Spinal cord (tissue), 10 donors: Measurements from ENCODE around the gene SIGLEC5. TPM values are rescaled to one million over a fixed set of nuclear protein-coding genes. Genes with fewer than 3 reads are reported as not detected.

ENCODE experiments used
- DNase-seq, 6 donors: peaks; one replicate each; pipeline versions ENCODE4 v3.0.0 to v3.0.0-alpha.2; 2013 to 2015; ENCODE audit warnings: low spot score in 6 of 6, low read depth in 4 of 6
- H3K27ac ChIP-seq: one replicate; pipeline ENCODE4 v1.5.1; 2013; ENCODE audit warnings: low read depth, low read length, control low read depth
- H3K27me3 ChIP-seq: one replicate; pipeline ENCODE4 v1.6.1; 2013; ENCODE audit warnings: low read length; ENCODE audit not compliant: control insufficient read depth, insufficient read depth
- H3K36me3 ChIP-seq: one replicate; pipeline ENCODE4 v1.6.1; 2013; ENCODE audit warnings: low read length; ENCODE audit not compliant: control insufficient read depth, insufficient read depth
- H3K4me1 ChIP-seq: one replicate; pipeline ENCODE4 v1.6.1; 2013; ENCODE audit warnings: low read length; ENCODE audit not compliant: control insufficient read depth, insufficient read depth
- H3K4me3 ChIP-seq: one replicate; pipeline ENCODE4 v1.5.1; 2013; ENCODE audit warnings: low read depth, low read length, control low read depth
- H3K9me3 ChIP-seq: one replicate; pipeline ENCODE4 v1.6.1; 2013; ENCODE audit warnings: low read length; ENCODE audit not compliant: control insufficient read depth, insufficient read depth
- WGBS: methylation state at CpG from one replicate; pipeline ENCODE4 v1.1.5; 2013; ENCODE audit warnings: missing lambda C conversion rate; ENCODE audit not compliant: insufficient coverage; 5-methylcytosine and 5-hydroxymethylcytosine counted together
- polyA plus RNA-seq, 2 donors: library from polyadenylated mRNA; unstranded; fragments of 120-200 nt; gene quantifications; one replicate each; pipeline ENCODE4 v1.2.1, GENCODE V29; 2013; ENCODE audit not compliant: insufficient read length in 2 of 2
- total RNA-seq, 2 donors: library from RNA; depleted of rRNA in 1 of 2; stranded (reverse); fragments of 120-200 nt in 1 of 2; fragments of >200 nt in 1 of 2; gene quantifications; one replicate each; pipeline versions ENCODE4 v1.2.3 to v1.2.4, GENCODE V29; 2013 to 2014
- donor health status: healthy.

SIGLEC5 gene
- total and polyA plus RNA-seq, 4 donors = 0.22 to 1.6 (median 0.44) TPM; not detected in 1

GRCh38 chr19:51593138-51593890 lies 36.9 kb downstream of the SIGLEC5 start:
- H3K27ac ChIP-seq = peak overlapping the region; percentile 63
- peaks cover under 1% of the 10 kb centered on the region for H3K27me3 ChIP-seq
- H3K36me3 ChIP-seq = peaks cover 4% of the 10 kb centered on the region
- DNase-seq = peak in 1 of 6 donors; percentile 1
- H3K9me3 ChIP-seq = no peaks in the 10 kb centered on the region
- WGBS = 38% methylated on average over 7 of the region's 10 CpGs
- H3K4me3 ChIP-seq = peak overlapping the region; percentile 63
- H3K4me1 ChIP-seq = peaks cover 21% of the 10 kb centered on the region

DNA sequence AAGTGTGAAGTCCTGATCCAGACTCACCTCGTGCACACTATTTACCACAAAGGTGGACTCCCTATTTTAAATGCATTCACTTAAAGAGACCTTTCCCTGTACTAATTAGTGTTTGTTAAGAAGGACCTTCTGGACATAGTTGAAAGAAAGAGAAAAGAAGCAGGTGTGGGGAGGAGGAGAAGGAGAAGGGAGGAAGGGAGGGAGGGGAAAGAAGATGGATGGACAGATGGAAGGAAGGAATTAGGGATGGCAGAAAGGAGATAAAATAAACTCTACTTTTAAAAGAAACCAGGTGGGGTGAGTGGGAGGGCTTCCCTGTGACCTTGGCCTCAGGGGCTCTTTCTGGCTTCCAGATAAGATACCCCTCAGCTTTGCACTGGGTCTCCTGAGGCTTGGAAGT lies 37.7 kb downstream of the SIGLEC5 start:
- Histone ChIP-seq H3K27me3 (no peaks in the 10 kb centered on the region), H3K27ac (no peak overlapping the region), H3K36me3 (peaks cover 4% of the 10 kb centered on the region), H3K4me3 (no peak overlapping the region), H3K9me3 (no peaks in the 10 kb centered on the region), H3K4me1 (peaks cover 21% of the 10 kb centered on the region)
- whole genome bisulfite sequencing = no CpG with 5 or more reads among the region's 1 CpG
- DNase-seq = no peak

DNA sequence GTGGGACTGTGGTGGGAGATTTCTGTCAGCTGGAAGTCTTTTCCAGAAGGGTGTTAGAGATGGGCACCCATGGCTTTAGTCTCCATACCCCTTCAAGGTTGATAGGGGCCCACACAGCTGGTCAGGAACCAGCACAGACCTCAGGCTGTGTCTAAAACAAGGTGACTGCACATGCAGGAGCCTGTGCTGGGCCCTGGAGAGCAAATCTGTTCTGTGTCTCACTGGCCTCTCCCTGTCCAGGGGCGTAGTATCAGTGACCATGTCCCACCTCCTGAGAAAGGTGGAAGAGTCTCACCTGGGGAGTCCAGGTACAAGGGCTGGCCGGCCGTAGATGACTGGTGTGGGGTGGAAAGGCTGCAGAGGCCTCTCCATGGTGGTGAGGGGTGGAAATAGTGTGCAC lies 39.8 kb downstream of the SIGLEC5 start:
- DNase-seq = no peak
- Histone ChIP-seq H3K27me3 (no peaks in the 10 kb centered on the region), H3K36me3 (peaks cover 10% of the 10 kb centered on the region), H3K27ac (no peak overlapping the region), H3K4me3 (no peak overlapping the region), H3K4me1 (peaks cover 21% of the 10 kb centered on the region), H3K9me3 (no peaks in the 10 kb centered on the region)
- 100% methylated on average over 3 of the region's 3 CpGs for WGBS

DNA sequence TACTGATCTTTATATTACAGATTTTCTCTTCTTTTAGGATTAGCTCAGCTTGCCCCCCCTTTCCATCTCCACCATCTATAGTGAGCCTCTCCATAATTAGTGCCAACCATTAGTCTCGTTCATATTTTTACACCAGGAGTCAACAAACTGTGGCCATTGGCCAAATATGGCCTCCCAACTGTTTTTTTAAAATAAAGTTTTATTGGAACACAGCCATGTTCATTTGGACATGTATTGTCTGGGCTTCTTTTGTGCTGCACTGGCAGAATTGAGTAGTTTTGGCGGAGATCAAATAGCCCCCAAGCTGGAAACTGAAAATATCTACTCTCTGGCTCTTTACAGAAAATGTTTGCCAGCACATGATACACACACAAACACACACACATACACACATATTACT lies 40.7 kb downstream of the SIGLEC5 start:
- no peaks in the 10 kb centered on the region for H3K9me3 ChIP-seq
- peaks cover 10% of the 10 kb centered on the region for H3K36me3 ChIP-seq
- no peaks in the 10 kb centered on the region for H3K27me3 ChIP-seq
- peaks cover 15% of the 10 kb centered on the region for H3K4me1 ChIP-seq
- no peak overlapping the region for H3K27ac ChIP-seq
- DNase-seq = no peak
- WGBS = 40% methylated on average over 1 of the region's 2 CpGs
- H3K4me3 ChIP-seq = no peak overlapping the region

DNA sequence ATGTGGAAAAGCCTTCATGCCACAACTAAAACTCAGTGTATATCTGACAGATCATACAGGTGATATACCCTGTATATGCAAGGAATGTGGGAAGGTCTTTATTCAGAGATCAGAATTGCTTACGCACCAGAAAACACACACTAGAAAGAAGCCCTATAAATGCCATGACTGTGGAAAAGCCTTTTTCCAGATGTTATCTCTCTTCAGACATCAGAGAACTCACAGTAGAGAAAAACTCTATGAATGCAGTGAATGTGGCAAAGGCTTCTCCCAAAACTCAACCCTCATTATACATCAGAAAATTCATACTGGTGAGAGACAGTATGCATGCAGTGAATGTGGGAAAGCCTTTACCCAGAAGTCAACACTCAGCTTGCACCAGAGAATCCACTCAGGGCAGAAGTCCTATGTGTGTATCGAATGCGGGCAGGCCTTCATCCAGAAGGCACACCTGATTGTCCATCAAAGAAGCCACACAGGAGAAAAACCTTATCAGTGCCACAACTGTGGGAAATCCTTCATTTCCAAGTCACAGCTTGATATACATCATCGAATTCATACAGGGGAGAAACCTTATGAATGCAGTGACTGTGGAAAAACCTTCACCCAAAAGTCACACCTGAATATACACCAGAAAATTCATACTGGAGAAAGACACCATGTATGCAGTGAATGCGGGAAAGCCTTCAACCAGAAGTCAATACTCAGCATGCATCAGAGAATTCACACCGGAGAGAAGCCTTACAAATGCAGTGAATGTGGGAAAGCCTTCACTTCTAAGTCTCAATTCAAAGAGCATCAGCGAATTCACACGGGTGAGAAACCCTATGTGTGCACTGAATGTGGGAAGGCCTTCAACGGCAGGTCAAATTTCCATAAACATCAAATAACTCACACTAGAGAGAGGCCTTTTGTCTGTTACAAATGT lies 42.7 kb downstream of the SIGLEC5 start:
- Histone ChIP-seq H3K27me3 (no peaks in the 10 kb centered on the region), H3K36me3 (peaks cover 16% of the 10 kb centered on the region), H3K27ac (no peak overlapping the region), H3K9me3 (no peaks in the 10 kb centered on the region), H3K4me3 (no peak overlapping the region), H3K4me1 (no peaks in the 10 kb centered on the region)
- DNase-seq = no peak
- WGBS = 100% methylated on average over 1 of the region's 9 CpGs

- Histone ChIP-seq H3K27me3 (no peaks in the 10 kb centered on the region), H3K27ac (no peak overlapping the region), H3K4me1 (no peaks in the 10 kb centered on the region), H3K9me3 (no peaks in the 10 kb centered on the region), H3K36me3 (peaks cover 21% of the 10 kb centered on the region), H3K4me3 (no peak overlapping the region)
- WGBS = 96% methylated on average over 2 of the region's 4 CpGs
- no peak for DNase-seq
Observed at GRCh38 chr19:51586799-51587198, 43.4 kb downstream of the SIGLEC5 start.

DNA sequence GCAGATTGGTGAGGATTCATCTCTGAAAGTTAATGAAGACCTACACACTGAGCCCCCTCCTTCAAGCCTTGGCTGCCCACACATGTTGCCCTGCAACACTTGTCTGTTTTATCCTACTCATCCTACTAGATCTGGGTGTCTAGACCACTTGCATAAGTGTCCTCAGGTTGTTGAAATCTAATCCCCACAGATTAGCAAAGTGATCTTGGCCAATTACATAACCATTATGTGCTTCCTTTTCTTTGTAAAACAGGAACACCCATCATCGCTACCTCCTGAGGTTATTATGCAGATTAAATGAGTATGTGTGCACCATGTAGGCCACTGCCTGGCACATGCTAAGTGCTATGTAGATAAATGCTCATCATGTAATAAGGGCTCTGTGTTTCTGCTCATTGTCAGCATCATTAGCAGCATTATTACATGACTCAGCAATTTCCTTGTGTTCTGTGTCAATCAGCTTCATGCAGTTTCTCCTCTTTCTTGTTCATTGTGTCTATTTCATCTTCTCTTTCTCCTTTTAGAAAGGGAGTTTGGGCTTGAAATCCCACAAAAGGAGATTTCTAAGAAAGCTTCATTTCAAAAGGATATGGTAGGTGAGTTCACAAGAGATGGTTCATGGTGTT lies 44.0 kb downstream of the SIGLEC5 start:
- Histone ChIP-seq H3K36me3 (peaks cover 24% of the 10 kb centered on the region), H3K4me1 (no peaks in the 10 kb centered on the region)
- no CpG with 5 or more reads among the region's 1 CpG for WGBS

GRCh38 chr19:51576850-51577249 lies 53.4 kb downstream of the SIGLEC5 start:
- DNase-seq = no peak
- Histone ChIP-seq H3K4me3 (no peak overlapping the region), H3K27ac (no peak overlapping the region), H3K4me1 (peaks cover 5% of the 10 kb centered on the region), H3K9me3 (no peaks in the 10 kb centered on the region), H3K27me3 (no peaks in the 10 kb centered on the region), H3K36me3 (peaks cover 44% of the 10 kb centered on the region)
- 100% methylated on average over 1 of the region's 6 CpGs for WGBS

More for the DNA sequence above, 44.0 kb downstream of the SIGLEC5 start:
- Histone ChIP-seq H3K9me3 (no peaks in the 10 kb centered on the region), H3K4me3 (no peak overlapping the region), H3K27ac (no peak overlapping the region), H3K27me3 (no peaks in the 10 kb centered on the region)
- DNase-seq = no peak

DNA sequence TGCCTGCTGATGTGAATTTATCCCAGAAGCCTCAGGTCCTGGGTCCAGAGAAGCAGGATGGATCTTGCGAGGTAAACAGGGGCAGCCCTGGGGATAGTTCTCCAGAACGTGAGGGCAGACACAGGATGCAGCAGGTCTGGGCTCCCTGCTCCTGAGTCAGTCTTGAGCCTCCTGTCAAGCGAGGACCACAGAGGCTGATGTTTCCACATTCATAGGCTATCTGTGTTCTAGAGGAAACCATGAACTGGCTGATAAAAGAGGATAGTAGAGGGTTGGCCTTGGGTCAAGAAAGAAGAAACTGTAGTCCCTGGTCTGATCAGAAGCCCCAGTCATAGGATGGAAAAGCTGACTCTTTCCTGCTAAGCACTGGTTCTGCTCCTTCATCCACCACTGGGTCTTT lies 56.9 kb downstream of the SIGLEC5 start:
- peaks cover 31% of the 10 kb centered on the region for H3K36me3 ChIP-seq
- DNase-seq = no peak
- peaks cover 2% of the 10 kb centered on the region for H3K27me3 ChIP-seq
- H3K9me3 ChIP-seq = no peaks in the 10 kb centered on the region
- H3K4me1 ChIP-seq = peaks cover 5% of the 10 kb centered on the region
- no peak overlapping the region for H3K27ac ChIP-seq
- no peak overlapping the region for H3K4me3 ChIP-seq
- WGBS = 100% methylated on average over 3 of the region's 3 CpGs
